Cardiac muscle cell (in vitro differentiated cells and primary cell): ENCODE data around the gene DRG2. TPM values are rescaled to one million over a fixed set of nuclear protein-coding genes. Genes with fewer than 3 reads are reported as not detected.

Source experiments
- DNase-seq, 2 donors: peaks; one replicate each; pipeline versions ENCODE4 v3.0.0 to v3.0.0-alpha.2; 2010 to 2017; ENCODE audit warnings: low read depth in 1 of 2, low spot score in 1 of 2
- H3K27ac ChIP-seq: fragments of 200-600 bp; sonication (generic); 2 replicates; pipeline ENCODE4 v1.5.1; 2016
- H3K27me3 ChIP-seq: fragments of 200-600 bp; sonication (generic); 2 replicates; pipeline ENCODE4 v1.6.0; 2016; ENCODE audit warnings: control low read depth
- H3K36me3 ChIP-seq: fragments of 200-600 bp; sonication (generic); 2 replicates; pipeline ENCODE4 v1.5.1; 2016; ENCODE audit warnings: control low read depth
- H3K4me1 ChIP-seq: fragments of 200-600 bp; sonication (generic); 2 replicates; pipeline ENCODE4 v1.8.1; 2017; ENCODE audit warnings: low read depth, mild to moderate bottlenecking, mixed run types
- H3K4me3 ChIP-seq: fragments of 200-600 bp; sonication (generic); 2 replicates; pipeline ENCODE4 v1.5.1; 2016; ENCODE audit warnings: mild to moderate bottlenecking
- H3K9me3 ChIP-seq: fragments of 200-600 bp; sonication (generic); 2 replicates; pipeline ENCODE4 v1.5.1; 2017; ENCODE audit warnings: low read depth, mild to moderate bottlenecking, control low read depth
- CTCF ChIP-seq: IDR thresholded peaks from 2 replicates; pipeline ENCODE4 v1.5.1; 2012; ENCODE audit warnings: low read depth, mild to moderate bottlenecking, low read length
- polyA plus RNA-seq: library from polyadenylated mRNA; unstranded; fragments of >200 nt; fragmentation: Nextera tagmentation; extraction: Ambion mirVana; gene quantifications from 2 replicates; pipeline ENCODE4 v1.2.1, GENCODE V29; 2016
- total RNA-seq: library from RNA; depleted of rRNA; stranded (reverse); fragments of >200 nt; gene quantifications from 2 replicates; pipeline ENCODE4 v1.2.3, GENCODE V29; 2016

DRG2 gene
- total and polyA plus RNA-seq, 2 experiments from 2014 or later = 49.5 to 49.7 TPM

- Histone ChIP-seq H3K4me1 (peaks cover 5% of the 10 kb centered on the region), H3K9me3 (no peaks in the 10 kb centered on the region), H3K4me3 (no peak overlapping the region), H3K27me3 (no peaks in the 10 kb centered on the region), H3K27ac (no peak overlapping the region), H3K36me3 (no peaks in the 10 kb centered on the region)
- no peak for TF ChIP-seq CTCF
- DNase-seq = peak in 1 of 2 donors; percentile 58
Observed at GRCh38 chr17:18129041-18129502, 41.3 kb downstream of the DRG2 start.

GRCh38 chr17:18132711-18133110 lies 45.0 kb downstream of the DRG2 start:
- no peak for DNase-seq
- Histone ChIP-seq H3K4me1 (no peaks in the 10 kb centered on the region), H3K27me3 (no peaks in the 10 kb centered on the region), H3K27ac (no peak overlapping the region), H3K4me3 (no peak overlapping the region), H3K36me3 (no peaks in the 10 kb centered on the region), H3K9me3 (no peaks in the 10 kb centered on the region)
- TF ChIP-seq CTCF = no peak

GRCh38 chr17:18136357-18136756 lies 48.6 kb downstream of the DRG2 start:
- no peaks in the 10 kb centered on the region for H3K4me1 ChIP-seq
- H3K36me3 ChIP-seq = no peaks in the 10 kb centered on the region
- H3K27me3 ChIP-seq = no peaks in the 10 kb centered on the region
- H3K4me3 ChIP-seq = no peak overlapping the region
- no peaks in the 10 kb centered on the region for H3K9me3 ChIP-seq
- DNase-seq = no peak
- TF ChIP-seq CTCF = no peak
- no peak overlapping the region for H3K27ac ChIP-seq

GRCh38 chr17:18138065-18138749 lies 50.5 kb downstream of the DRG2 start:
- Histone ChIP-seq H3K27me3 (no peaks in the 10 kb centered on the region), H3K4me3 (no peak overlapping the region), H3K27ac (no peak overlapping the region), H3K9me3 (no peaks in the 10 kb centered on the region), H3K4me1 (no peaks in the 10 kb centered on the region), H3K36me3 (no peaks in the 10 kb centered on the region)
- DNase-seq = no peak
- no peak for TF ChIP-seq CTCF

- H3K36me3 ChIP-seq = no peaks in the 10 kb centered on the region
- no peak for TF ChIP-seq CTCF
- H3K27ac ChIP-seq = no peak overlapping the region
- H3K9me3 ChIP-seq = no peaks in the 10 kb centered on the region
- no peaks in the 10 kb centered on the region for H3K4me1 ChIP-seq
- no peak overlapping the region for H3K4me3 ChIP-seq
- H3K27me3 ChIP-seq = no peaks in the 10 kb centered on the region
- DNase-seq = no peak
Observed at GRCh38 chr17:18139092-18139491, 51.3 kb downstream of the DRG2 start.
